ENCODE measurements around the gene UROC1.

The UROC1 gene

DNA sequence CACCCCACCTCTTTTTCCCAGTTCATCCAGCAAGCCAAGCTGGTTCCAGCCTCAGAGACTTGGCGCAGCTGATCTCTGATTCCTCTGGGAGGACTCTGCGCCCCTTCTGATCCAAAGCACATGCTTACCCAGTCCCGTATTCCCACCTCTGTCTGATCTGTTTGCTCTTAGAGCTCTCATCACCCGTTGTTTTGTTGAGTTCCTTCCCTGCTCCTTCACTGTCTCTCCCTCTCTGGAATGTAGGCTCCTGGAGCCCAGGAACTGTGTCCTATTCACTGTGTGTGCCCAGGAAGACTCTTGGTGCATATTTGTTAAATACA, 40.6 kb downstream of the UROC1 start:
- H3K4me1 ChIP-seq (ENCODE audit: low read length), result peaks cover 18% of the 10 kb centered on the region
- H3F3A ChIP-seq (ENCODE audit: insufficient read depth, low read length), result peaks cover 4% of the 10 kb centered on the region; the same call in 1 of the 2 replicates
- H3K27me3 ChIP-seq (replicated peaks; ENCODE audit: insufficient read depth, low read length), result no peaks in the 10 kb centered on the region
- H3K36me3 ChIP-seq (replicated peaks; ENCODE audit: insufficient read depth, low read length), result no peaks in the 10 kb centered on the region; the same call in 1 of the 2 replicates
- peaks cover 30% of the 10 kb centered on the region for H3K79me2 ChIP-seq (ENCODE audit: low read length)
- H3K4me3 ChIP-seq (ENCODE audit: low read length), result no peak overlapping the region
- H3K4me2 ChIP-seq (ENCODE audit: low read depth, low read length), result no peak overlapping the region
- TF ChIP-seq EZH2phosphoT487 (IDR thresholded peaks at IDR 0.05; ENCODE audit: low read length), result no peak
- TF ChIP-seq CTCF (IDR thresholded peaks at IDR 0.05; ENCODE audit: low read length), result no peak
- no peak for TF ChIP-seq EZH2 (optimal IDR thresholded peaks at IDR 0.05; ENCODE audit: low read depth, low read length)
- DNase-seq, result no peak
- H3K27ac ChIP-seq (ENCODE audit: low read length), result no peak overlapping the region
- no peaks in the 10 kb centered on the region for H3K9me3 ChIP-seq (replicated peaks; ENCODE audit: insufficient read depth, low read length)
- no peak overlapping the region for H2AFZ ChIP-seq (ENCODE audit: low read length)
- no peaks in the 10 kb centered on the region for H3K9me2 ChIP-seq (replicated peaks; ENCODE audit: insufficient read depth, low read length)
- 0 out of 2 replicates have a peak, but pooled peaks cover 5% of the 10 kb centered on the region for H4K20me1 ChIP-seq (ENCODE audit: insufficient read depth, low read length)
- no peak overlapping the region for H3K9ac ChIP-seq (ENCODE audit: low read length)

GRCh38 chr3:126476166-126477060, 41.2 kb downstream of the UROC1 start:
- Histone ChIP-seq H3K4me2 (ENCODE audit: low read depth, low read length) (peak overlapping the region; percentile 95), H3F3A (ENCODE audit: insufficient read depth, low read length) (peaks cover 4% of the 10 kb centered on the region; the same call in 1 of the 2 replicates), H3K9ac (ENCODE audit: low read length) (peak overlapping the region; percentile 59), H3K79me2 (ENCODE audit: low read length) (peaks cover 36% of the 10 kb centered on the region), H3K36me3 (replicated peaks; ENCODE audit: insufficient read depth, low read length) (no peaks in the 10 kb centered on the region; the same call in 1 of the 2 replicates), H3K4me1 (ENCODE audit: low read length) (peaks cover 18% of the 10 kb centered on the region), H3K9me2 (replicated peaks; ENCODE audit: insufficient read depth, low read length) (no peaks in the 10 kb centered on the region), H3K4me3 (ENCODE audit: low read length) (peak overlapping the region; percentile 80), H3K27ac (ENCODE audit: low read length) (no peak overlapping the region), H2AFZ (ENCODE audit: low read length) (peak overlapping the region; percentile 100), H3K27me3 (replicated peaks; ENCODE audit: insufficient read depth, low read length) (no peaks in the 10 kb centered on the region), H3K9me3 (replicated peaks; ENCODE audit: insufficient read depth, low read length) (no peaks in the 10 kb centered on the region), H4K20me1 (ENCODE audit: insufficient read depth, low read length) (0 out of 2 replicates have a peak, but pooled peaks cover 5% of the 10 kb centered on the region)
- TF ChIP-seq EZH2phosphoT487 (IDR thresholded peaks at IDR 0.05; ENCODE audit: low read length), result no peak
- TF ChIP-seq CTCF (IDR thresholded peaks at IDR 0.05; ENCODE audit: low read length), result no peak
- no peak for TF ChIP-seq EZH2 (optimal IDR thresholded peaks at IDR 0.05; ENCODE audit: low read depth, low read length)
- no peak for DNase-seq

- peak; percentile 97 for DNase-seq
- peaks cover 6% of the 10 kb centered on the region; the same call in 1 of the 2 replicates for H3K36me3 ChIP-seq (replicated peaks; ENCODE audit: insufficient read depth, low read length)
- peak within 1 kb of the TSS; percentile 34; the same call in 1 of the 2 replicates for H3K27ac ChIP-seq (ENCODE audit: low read length)
- peaks cover 4% of the 10 kb centered on the region; the same call in 1 of the 2 replicates for H3F3A ChIP-seq (ENCODE audit: insufficient read depth, low read length)
- H4K20me1 ChIP-seq (ENCODE audit: insufficient read depth, low read length), result 0 out of 2 replicates have a peak, but pooled peaks cover 5% of the 10 kb centered on the region
- H2AFZ ChIP-seq (ENCODE audit: low read length), result peak within 1 kb of the TSS; percentile 100
- H3K79me2 ChIP-seq (ENCODE audit: low read length), result peaks cover 45% of the 10 kb centered on the region
- H3K4me2 ChIP-seq (ENCODE audit: low read depth, low read length), result peak within 1 kb of the TSS; percentile 99
- H3K9me2 ChIP-seq (replicated peaks; ENCODE audit: insufficient read depth, low read length), result no peaks in the 10 kb centered on the region
- no peaks in the 10 kb centered on the region for H3K27me3 ChIP-seq (replicated peaks; ENCODE audit: insufficient read depth, low read length)
- no peak for TF ChIP-seq EZH2 (optimal IDR thresholded peaks at IDR 0.05; ENCODE audit: low read depth, low read length)
- TF ChIP-seq CTCF (IDR thresholded peaks at IDR 0.05; ENCODE audit: low read length), result peak; percentile 30
- H3K4me3 ChIP-seq (ENCODE audit: low read length), result peak within 1 kb of the TSS; percentile 80
- peaks cover 18% of the 10 kb centered on the region for H3K4me1 ChIP-seq (ENCODE audit: low read length)
- H3K9me3 ChIP-seq (replicated peaks; ENCODE audit: insufficient read depth, low read length), result no peaks in the 10 kb centered on the region
- peak within 1 kb of the TSS; percentile 59 for H3K9ac ChIP-seq (ENCODE audit: low read length)
Observed at GRCh38 chr3:126475413-126476114, 42.0 kb downstream of the UROC1 start, which contains the start of gene ZXDC. Gene ZXDC (minus strand): TSS chr3:126475891. CDS start chr3:126475865, 26 bp downstream.
